ENCODE results near the gene CHDH.

CHDH gene

GRCh38 chr3:53805463-53806159 is 40.6 kb downstream of the CHDH start:
- DNase-seq (ENCODE audit: low spot score): no peak
- Histone ChIP-seq H4K91ac (ENCODE audit: low read depth, low read length, poor library complexity) (peak overlapping the region; percentile 54), H3K9ac (ENCODE audit: low read depth, low read length, poor library complexity) (peak overlapping the region; percentile 13)

GRCh38 chr3:53804697-53805462 is 41.3 kb downstream of the CHDH start:
- no peak overlapping the region for H4K8ac ChIP-seq (ENCODE audit: low read depth, low read length)

More at GRCh38 chr3:53805463-53806159, 40.6 kb downstream of the CHDH start:
- Histone ChIP-seq H3K79me1 (ENCODE audit: low read depth, low read length) (no peaks in the 10 kb centered on the region), H2AK5ac (ENCODE audit: low read depth, low read length) (peak overlapping the region; percentile 78), H3K14ac (ENCODE audit: low read length) (no peak overlapping the region), H2BK5ac (ENCODE audit: low read length) (no peak overlapping the region), H3K4me3 (ENCODE audit: low read length in 2 of 2) (no peak overlapping the region), H3K23ac (ENCODE audit: low read depth, low read length, poor library complexity) (no peak overlapping the region), H3K4me2 (ENCODE audit: insufficient read depth, low read length, poor library complexity, severe bottlenecking) (no peak overlapping the region), H2BK120ac (ENCODE audit: low read depth, low read length) (no peak overlapping the region), H3K4me1 (ENCODE audit: control insufficient read depth in 2 of 2, insufficient read depth in 1 of 2, low read depth in 1 of 2, low read length in 2 of 2) (peaks cover 16 to 18% of the 10 kb centered on the region in 2 donors), H3K4ac (ENCODE audit: low read length) (no peak overlapping the region), H2BK12ac (ENCODE audit: low read length) (no peak overlapping the region), H3K18ac (ENCODE audit: low read length) (peak overlapping the region; percentile 61), H2AFZ (ENCODE audit: low read length) (peak overlapping the region; percentile 6), H3K36me3 (replicated peaks in 1 of 2; ENCODE audit: control insufficient read depth in 2 of 2, insufficient read depth in 2 of 2, low read length in 2 of 2) (no peaks in the 10 kb centered on the region), H3K27ac (replicated peaks; ENCODE audit: low read length) (no peak overlapping the region), H3K27me3 (ENCODE audit: control insufficient read depth in 3 of 3, insufficient read depth in 3 of 3, low read depth in 1 of 3, low read length in 3 of 3) (no peaks in the 10 kb centered on the region), H2BK15ac (ENCODE audit: low read length) (peak overlapping the region; percentile 64), H3K9me3 (replicated peaks in 1 of 2; ENCODE audit: control insufficient read depth in 2 of 2, insufficient read depth in 1 of 2, low read depth in 1 of 2, low read length in 2 of 2) (peaks cover 0 to 1% of the 10 kb centered on the region in 2 donors), H4K8ac (ENCODE audit: low read depth, low read length) (no peak overlapping the region)
- WGBS, 2 donors (ENCODE audit: extremely low coverage in 2 of 2, insufficient read length in 2 of 2, insufficient replicate concordance in 1 of 2): 95 to 100% methylated on average over 1 to 3 of the region's 4 CpGs

GRCh38 chr3:53803816-53804695 is 42.2 kb downstream of the CHDH start:
- H3K4me1 ChIP-seq (ENCODE audit: control insufficient read depth in 2 of 2, insufficient read depth in 1 of 2, low read depth in 1 of 2, low read length in 2 of 2): peaks cover 16 to 20% of the 10 kb centered on the region in 2 donors
- WGBS, 2 donors (ENCODE audit: extremely low coverage in 2 of 2, insufficient read length in 2 of 2, insufficient replicate concordance in 1 of 2): no CpG with 5 or more reads among the region's 20 CpGs
- no peak overlapping the region for H3K4ac ChIP-seq (ENCODE audit: low read length)
- H3K23ac ChIP-seq (ENCODE audit: low read depth, low read length, poor library complexity): no peak overlapping the region
- H3K27ac ChIP-seq (replicated peaks; ENCODE audit: low read length): no peak overlapping the region
- H3K9me3 ChIP-seq (replicated peaks in 1 of 2; ENCODE audit: control insufficient read depth in 2 of 2, insufficient read depth in 1 of 2, low read depth in 1 of 2, low read length in 2 of 2): peaks cover 0 to 1% of the 10 kb centered on the region in 2 donors
- H3K27me3 ChIP-seq (ENCODE audit: control insufficient read depth in 3 of 3, insufficient read depth in 3 of 3, low read depth in 1 of 3, low read length in 3 of 3): no peaks in the 10 kb centered on the region
- H3K4me3 ChIP-seq (ENCODE audit: low read length in 2 of 2): no peak overlapping the region
- peak overlapping the region; percentile 22 for H2BK15ac ChIP-seq (ENCODE audit: low read length)
- no peak overlapping the region for H3K14ac ChIP-seq (ENCODE audit: low read length)
- H2BK120ac ChIP-seq (ENCODE audit: low read depth, low read length): no peak overlapping the region
- peak overlapping the region; percentile 89 for H2BK5ac ChIP-seq (ENCODE audit: low read length)
- H3K36me3 ChIP-seq (replicated peaks in 1 of 2; ENCODE audit: control insufficient read depth in 2 of 2, insufficient read depth in 2 of 2, low read length in 2 of 2): no peaks in the 10 kb centered on the region
- peak overlapping the region; percentile 89 for H3K18ac ChIP-seq (ENCODE audit: low read length)
- peak overlapping the region; percentile 50 for H2AK5ac ChIP-seq (ENCODE audit: low read depth, low read length)
- H2AFZ ChIP-seq (ENCODE audit: low read length): peak overlapping the region; percentile 14
- no peak overlapping the region for H2BK12ac ChIP-seq (ENCODE audit: low read length)
- DNase-seq (ENCODE audit: low spot score): no peak
- H3K4me2 ChIP-seq (ENCODE audit: insufficient read depth, low read length, poor library complexity, severe bottlenecking): no peak overlapping the region
- no peak overlapping the region for H3K9ac ChIP-seq (ENCODE audit: low read depth, low read length, poor library complexity)
- no peak overlapping the region for H4K8ac ChIP-seq (ENCODE audit: low read depth, low read length)
- H4K91ac ChIP-seq (ENCODE audit: low read depth, low read length, poor library complexity): no peak overlapping the region
- no peaks in the 10 kb centered on the region for H3K79me1 ChIP-seq (ENCODE audit: low read depth, low read length)

More at GRCh38 chr3:53804697-53805462, 41.3 kb downstream of the CHDH start:
- H2AK5ac ChIP-seq (ENCODE audit: low read depth, low read length): peak overlapping the region; percentile 78
- peak overlapping the region; percentile 16 for H3K27ac ChIP-seq (replicated peaks; ENCODE audit: low read length)
- peak overlapping the region; percentile 6 for H2AFZ ChIP-seq (ENCODE audit: low read length)
- peaks cover 16 to 18% of the 10 kb centered on the region in 2 donors for H3K4me1 ChIP-seq (ENCODE audit: control insufficient read depth in 2 of 2, insufficient read depth in 1 of 2, low read depth in 1 of 2, low read length in 2 of 2)
- no peak overlapping the region for H3K9ac ChIP-seq (ENCODE audit: low read depth, low read length, poor library complexity)
- no peak overlapping the region for H3K23ac ChIP-seq (ENCODE audit: low read depth, low read length, poor library complexity)
- no peak overlapping the region for H2BK120ac ChIP-seq (ENCODE audit: low read depth, low read length)
- H3K27me3 ChIP-seq (ENCODE audit: control insufficient read depth in 3 of 3, insufficient read depth in 3 of 3, low read depth in 1 of 3, low read length in 3 of 3): no peaks in the 10 kb centered on the region
- no peaks in the 10 kb centered on the region for H3K79me1 ChIP-seq (ENCODE audit: low read depth, low read length)
- no peak overlapping the region for H3K4ac ChIP-seq (ENCODE audit: low read length)
- H3K36me3 ChIP-seq (replicated peaks in 1 of 2; ENCODE audit: control insufficient read depth in 2 of 2, insufficient read depth in 2 of 2, low read length in 2 of 2): no peaks in the 10 kb centered on the region
- DNase-seq (ENCODE audit: low spot score): no peak
- WGBS, 2 donors (ENCODE audit: extremely low coverage in 2 of 2, insufficient read length in 2 of 2, insufficient replicate concordance in 1 of 2): no CpG with 5 or more reads among the region's 14 CpGs
- no peak overlapping the region for H3K14ac ChIP-seq (ENCODE audit: low read length)
- H3K4me2 ChIP-seq (ENCODE audit: insufficient read depth, low read length, poor library complexity, severe bottlenecking): no peak overlapping the region
- H3K4me3 ChIP-seq (ENCODE audit: low read length in 2 of 2): no peak overlapping the region
- no peak overlapping the region for H2BK12ac ChIP-seq (ENCODE audit: low read length)
- H4K91ac ChIP-seq (ENCODE audit: low read depth, low read length, poor library complexity): peak overlapping the region; percentile 54
- peaks cover 0 to 1% of the 10 kb centered on the region in 2 donors for H3K9me3 ChIP-seq (replicated peaks in 1 of 2; ENCODE audit: control insufficient read depth in 2 of 2, insufficient read depth in 1 of 2, low read depth in 1 of 2, low read length in 2 of 2)
- peak overlapping the region; percentile 89 for H3K18ac ChIP-seq (ENCODE audit: low read length)
- H2BK5ac ChIP-seq (ENCODE audit: low read length): no peak overlapping the region
- H2BK15ac ChIP-seq (ENCODE audit: low read length): peak overlapping the region; percentile 64
